Progenitor cell of endocrine pancreas (in vitro differentiated cells): ENCODE measurements around the gene LRRN1. TPM values are rescaled to one million over a fixed set of nuclear protein-coding genes. Genes with fewer than 3 reads are reported as not detected.

Experiments
- DNase-seq: peaks from one replicate; pipeline ENCODE4 v3.0.0; 2021; ENCODE audit warnings: low spot score; ENCODE audit not compliant: unreplicated experiment
- H3K27ac Mint-ChIP-seq: 2 replicates; pipeline ENCODE4 v1.8.0; 2021; ENCODE audit warnings: mild to moderate bottlenecking, moderate library complexity, mixed read lengths
- H3K27me3 Mint-ChIP-seq: 2 replicates; pipeline ENCODE4 v1.8.0; 2021; ENCODE audit warnings: mixed read lengths
- H3K36me3 Mint-ChIP-seq: 2 replicates; pipeline ENCODE4 v1.8.0; 2022; ENCODE audit warnings: mixed read lengths; ENCODE audit not compliant: insufficient read depth
- H3K4me1 Mint-ChIP-seq: 2 replicates; pipeline ENCODE4 v1.8.0; 2021; ENCODE audit warnings: low read depth, mixed read lengths
- H3K4me3 Mint-ChIP-seq: 2 replicates; pipeline ENCODE4 v1.8.0; 2021; ENCODE audit warnings: low read depth, mild to moderate bottlenecking, moderate library complexity, mixed read lengths
- H3K9me3 Mint-ChIP-seq: 2 replicates; pipeline ENCODE4 v1.8.0; 2021; ENCODE audit warnings: low read depth, mixed read lengths
- CTCF ChIP-seq: fragments of 200-600 bp; sonication (generic); IDR thresholded peaks from one replicate; pipeline ENCODE4 v1.5.0; 2021; ENCODE audit warnings: antibody characterized with exemption, mild to moderate bottlenecking; ENCODE audit not compliant: unreplicated experiment
- total RNA-seq: library from RNA; stranded (reverse); gene quantifications from 2 replicates; pipeline ENCODE4 v1.2.1, GENCODE V29; 2021

Gene LRRN1
- total RNA-seq, 1 donor from 2014 or later, result 222 TPM

- H3K27me3 Mint-ChIP-seq, result no peaks in the 10 kb centered on the region
- H3K4me1 Mint-ChIP-seq, result peaks cover 26% of the 10 kb centered on the region
- DNase-seq, result no peak
- H3K36me3 Mint-ChIP-seq, result peaks cover 21% of the 10 kb centered on the region
- no peak for TF ChIP-seq CTCF
- no peak overlapping the region for H3K4me3 Mint-ChIP-seq
- no peaks in the 10 kb centered on the region for H3K9me3 Mint-ChIP-seq
- no peak overlapping the region for H3K27ac Mint-ChIP-seq
Observed at GRCh38 chr3:3804560-3804959, 5.3 kb downstream of the LRRN1 start.

GRCh38 chr3:3806092-3806491 lies 6.9 kb downstream of the LRRN1 start:
- H3K27ac Mint-ChIP-seq, result no peak overlapping the region
- TF ChIP-seq CTCF, result no peak
- no peaks in the 10 kb centered on the region for H3K9me3 Mint-ChIP-seq
- H3K4me3 Mint-ChIP-seq, result no peak overlapping the region
- peaks cover 26% of the 10 kb centered on the region for H3K36me3 Mint-ChIP-seq
- peaks cover 26% of the 10 kb centered on the region for H3K4me1 Mint-ChIP-seq
- DNase-seq, result no peak
- H3K27me3 Mint-ChIP-seq, result no peaks in the 10 kb centered on the region

- Mint-ChIP-seq H3K4me1 (peaks cover 24% of the 10 kb centered on the region), H3K9me3 (no peaks in the 10 kb centered on the region), H3K27ac (no peak overlapping the region), H3K36me3 (peaks cover 26% of the 10 kb centered on the region), H3K4me3 (no peak overlapping the region), H3K27me3 (no peaks in the 10 kb centered on the region)
- DNase-seq, result no peak
- no peak for TF ChIP-seq CTCF
Observed at GRCh38 chr3:3806856-3807255, 7.6 kb downstream of the LRRN1 start.

- H3K36me3 Mint-ChIP-seq, result peaks cover 38% of the 10 kb centered on the region
- H3K4me1 Mint-ChIP-seq, result peaks cover 7% of the 10 kb centered on the region
- TF ChIP-seq CTCF, result no peak
- no peak for DNase-seq
- no peaks in the 10 kb centered on the region for H3K9me3 Mint-ChIP-seq
- H3K27me3 Mint-ChIP-seq, result no peaks in the 10 kb centered on the region
- H3K27ac Mint-ChIP-seq, result no peak overlapping the region
- no peak overlapping the region for H3K4me3 Mint-ChIP-seq
Observed at GRCh38 chr3:3813013-3813412, 13.8 kb downstream of the LRRN1 start.

GRCh38 chr3:3815206-3815605 lies 16.0 kb downstream of the LRRN1 start:
- TF ChIP-seq CTCF, result no peak
- no peak for DNase-seq
- H3K4me1 Mint-ChIP-seq, result peaks cover 7% of the 10 kb centered on the region
- H3K27me3 Mint-ChIP-seq, result no peaks in the 10 kb centered on the region
- no peak overlapping the region for H3K4me3 Mint-ChIP-seq
- H3K9me3 Mint-ChIP-seq, result no peaks in the 10 kb centered on the region
- peaks cover 34% of the 10 kb centered on the region for H3K36me3 Mint-ChIP-seq
- H3K27ac Mint-ChIP-seq, result no peak overlapping the region
